Measurements from ENCODE around the gene CDA.

The CDA gene

DNA sequence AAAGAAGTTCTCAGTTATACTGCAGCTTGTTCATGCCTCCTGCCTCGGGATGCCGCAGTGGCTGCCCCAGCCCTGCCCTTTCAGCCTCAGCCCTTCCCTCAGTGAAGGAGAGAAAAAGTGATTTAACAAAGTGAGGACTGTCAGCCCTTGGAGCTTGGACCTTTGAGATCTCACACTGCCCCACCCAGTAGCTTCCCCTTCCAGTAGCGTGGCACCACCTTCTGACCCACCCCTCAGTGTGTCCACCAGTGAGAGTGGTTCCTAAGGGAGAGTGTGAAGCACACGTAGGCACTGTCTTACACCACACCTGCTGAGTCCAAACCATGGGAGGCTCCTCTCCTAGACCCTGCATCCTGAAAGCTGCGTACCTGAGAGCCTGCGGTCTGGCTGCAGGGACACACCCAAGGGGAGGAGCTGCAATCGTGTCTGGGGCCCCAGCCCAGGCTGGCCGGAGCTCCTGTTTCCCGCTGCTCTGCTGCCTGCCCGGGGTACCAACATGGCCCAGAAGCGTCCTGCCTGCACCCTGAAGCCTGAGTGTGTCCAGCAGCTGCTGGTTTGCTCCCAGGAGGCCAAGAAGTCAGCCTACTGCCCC lies at the start of gene CDA:
Gene CDA (plus strand): TSS at position 464 of the 592 bp plus-strand sequence. CDS start 33 bp downstream, at position 497.
- DNase-seq (ENCODE audit: low read depth in 2 of 2): no peak

DNA sequence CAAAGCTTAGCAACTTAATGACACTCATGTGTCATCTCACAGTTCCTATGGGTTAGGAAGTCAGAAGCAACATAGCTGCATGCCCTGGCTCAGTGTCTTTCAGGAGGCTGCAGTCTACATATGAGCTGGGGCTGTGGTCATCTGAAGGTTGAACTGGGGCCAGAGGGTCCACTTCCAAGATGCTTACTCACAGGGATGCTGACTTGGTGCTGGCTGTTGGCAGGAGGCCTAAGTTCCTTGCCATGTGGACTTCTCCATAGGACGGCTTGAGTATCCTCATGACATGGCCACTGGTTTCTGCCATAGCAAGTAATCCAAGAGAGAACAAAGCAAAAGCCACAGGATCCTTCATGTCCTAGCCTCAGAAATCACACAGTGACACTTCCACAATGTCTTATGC lies 48.6 kb upstream of the CDA start:
- DNase-seq (ENCODE audit: low read depth in 2 of 2): no peak

DNA sequence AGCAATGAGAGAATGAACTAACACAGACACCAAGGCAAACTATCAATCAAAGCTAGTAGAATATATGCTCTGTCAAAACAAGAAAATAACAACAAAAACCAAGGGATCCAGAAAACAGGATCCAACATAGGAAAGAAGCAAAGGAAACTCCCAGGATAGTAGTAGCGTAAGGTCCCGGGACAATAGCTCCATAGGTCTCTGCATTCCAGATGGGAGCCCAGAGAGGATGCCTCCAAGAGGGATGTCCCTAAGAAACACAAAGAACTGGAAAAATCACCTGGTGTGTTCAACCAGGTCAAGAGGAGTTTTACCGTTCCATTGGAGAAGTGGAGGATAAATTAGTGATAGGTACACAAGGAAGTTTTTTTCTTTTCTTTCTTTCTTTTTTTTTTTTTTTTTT lies 42.3 kb upstream of the CDA start:
- no peak for DNase-seq (ENCODE audit: low read depth in 2 of 2)

DNA sequence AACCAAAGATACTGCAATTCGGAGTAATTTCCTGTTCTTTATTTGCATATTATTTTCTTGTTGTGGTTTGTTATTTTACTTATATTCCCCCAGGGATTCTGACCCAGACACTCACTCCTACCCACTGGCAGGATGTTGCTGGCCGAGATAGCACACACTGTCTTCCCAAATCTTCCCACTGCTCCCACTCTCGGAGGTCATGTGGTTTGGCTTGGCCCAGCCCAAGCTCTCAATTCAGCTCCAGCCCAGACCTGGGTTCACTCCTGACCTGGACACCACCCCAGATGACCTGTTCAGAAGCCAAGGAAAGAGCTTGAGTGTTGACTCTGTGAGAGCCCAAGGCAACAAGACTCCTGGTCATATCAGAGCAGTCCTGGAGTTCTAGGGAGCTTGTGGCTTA lies 37.7 kb upstream of the CDA start:
- no peak for DNase-seq (ENCODE audit: low read depth in 2 of 2)

DNA sequence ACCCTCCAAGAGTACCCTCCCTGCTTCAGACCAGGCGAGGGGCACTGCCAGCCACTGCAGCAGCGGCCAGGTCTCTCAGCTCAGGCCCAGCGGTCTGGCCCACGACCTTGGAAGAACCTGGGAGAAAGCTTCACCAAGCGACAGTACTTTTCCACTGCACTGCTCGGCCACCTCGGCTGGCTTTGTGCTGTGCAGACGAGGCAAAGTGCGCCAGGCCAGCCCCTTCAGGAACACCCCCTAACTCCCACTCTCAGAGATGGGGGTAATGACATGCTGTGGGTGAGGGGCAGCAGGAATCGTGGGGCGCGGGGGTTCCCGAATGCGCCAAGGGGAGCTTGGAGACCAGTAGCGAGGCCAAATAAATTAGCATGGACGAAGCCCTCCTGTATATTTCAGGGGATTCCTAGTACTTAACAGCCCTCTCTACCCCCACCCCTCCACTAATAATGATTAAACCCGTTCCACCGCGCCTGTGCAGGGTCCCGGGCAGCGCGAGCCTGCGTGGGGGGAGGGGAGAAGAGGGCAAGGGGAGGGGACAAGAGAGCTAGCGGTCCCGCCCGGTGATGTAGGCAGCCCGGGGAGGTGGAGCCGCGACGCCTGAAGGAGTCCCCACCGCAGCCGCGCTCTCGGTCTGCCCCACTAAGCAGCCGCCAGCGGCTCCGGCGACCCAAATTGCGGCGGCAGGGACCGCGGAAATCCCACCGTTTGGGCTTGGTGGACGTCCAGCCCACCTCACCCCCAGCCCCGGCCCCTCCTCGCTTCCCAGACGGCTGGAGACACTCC lies 36.8 kb upstream of the CDA start, which contains the start of gene FAM43B:
Gene FAM43B (plus strand): TSS at position 629 of the 783 bp plus-strand sequence. CDS start 401 bp downstream, outside the sequence.
- DNase-seq (ENCODE audit: low read depth in 2 of 2): no peak

DNA sequence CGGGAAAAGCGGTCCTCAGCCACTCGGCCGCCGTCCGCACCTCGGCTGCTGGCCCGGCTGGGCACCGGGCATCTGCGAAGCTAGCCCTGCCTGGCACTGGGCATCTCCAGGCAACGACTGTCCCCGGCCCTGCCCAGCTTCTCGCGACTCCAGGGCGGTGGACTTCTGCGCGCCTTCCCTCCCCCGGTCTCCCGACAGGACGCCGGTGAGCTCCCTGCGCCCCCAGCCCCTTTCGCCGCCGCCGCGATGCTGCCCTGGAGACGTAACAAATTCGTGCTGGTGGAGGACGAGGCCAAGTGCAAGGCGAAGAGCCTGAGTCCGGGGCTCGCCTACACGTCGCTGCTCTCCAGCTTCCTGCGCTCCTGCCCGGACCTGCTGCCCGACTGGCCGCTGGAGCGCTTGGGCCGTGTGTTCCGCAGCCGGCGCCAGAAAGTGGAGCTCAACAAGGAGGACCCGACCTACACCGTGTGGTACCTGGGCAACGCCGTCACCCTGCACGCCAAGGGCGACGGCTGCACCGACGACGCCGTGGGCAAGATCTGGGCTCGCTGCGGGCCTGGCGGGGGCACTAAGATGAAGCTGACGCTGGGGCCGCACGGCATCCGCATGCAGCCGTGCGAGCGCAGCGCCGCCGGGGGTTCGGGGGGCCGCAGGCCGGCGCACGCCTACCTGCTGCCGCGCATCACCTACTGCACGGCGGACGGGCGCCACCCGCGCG lies 36.0 kb upstream of the CDA start:
- no peak for DNase-seq (ENCODE audit: low read depth in 2 of 2)

DNA sequence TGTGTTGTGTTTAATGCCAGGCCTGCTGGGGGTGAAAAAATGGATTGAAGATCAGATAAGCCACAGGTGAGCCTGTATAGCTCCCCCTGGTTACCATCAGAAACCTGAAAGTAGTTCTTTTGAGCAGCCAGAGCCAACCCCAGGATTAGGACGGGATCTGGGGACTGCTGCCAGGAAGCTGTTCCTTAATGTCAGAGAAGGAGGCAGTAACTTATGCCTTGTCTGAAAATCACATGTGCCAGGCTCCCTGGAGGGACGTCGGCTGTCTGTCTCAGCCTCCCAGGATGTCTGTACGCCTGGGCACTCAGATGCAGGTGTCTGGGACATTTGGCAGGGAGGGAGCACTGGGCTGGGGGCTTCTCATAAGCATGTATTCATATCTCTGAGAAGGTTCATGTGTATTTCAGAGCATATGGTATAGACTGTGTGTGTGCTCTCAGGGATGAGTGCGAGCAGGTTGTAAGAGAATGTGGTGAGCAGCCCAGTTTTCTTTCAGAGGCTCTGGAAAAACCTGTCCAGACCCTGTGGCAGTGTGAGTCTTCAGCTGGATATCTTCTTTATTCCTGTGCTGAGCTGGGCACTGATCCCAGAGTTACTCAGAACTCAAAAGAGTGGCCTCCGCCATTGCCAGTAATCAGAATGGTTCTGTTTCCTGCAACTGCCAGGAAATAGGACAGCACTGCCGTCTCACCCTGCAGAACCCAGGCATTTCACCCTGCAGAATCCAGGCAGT lies 33.7 kb upstream of the CDA start:
- DNase-seq (ENCODE audit: low read depth in 2 of 2): no peak

DNA sequence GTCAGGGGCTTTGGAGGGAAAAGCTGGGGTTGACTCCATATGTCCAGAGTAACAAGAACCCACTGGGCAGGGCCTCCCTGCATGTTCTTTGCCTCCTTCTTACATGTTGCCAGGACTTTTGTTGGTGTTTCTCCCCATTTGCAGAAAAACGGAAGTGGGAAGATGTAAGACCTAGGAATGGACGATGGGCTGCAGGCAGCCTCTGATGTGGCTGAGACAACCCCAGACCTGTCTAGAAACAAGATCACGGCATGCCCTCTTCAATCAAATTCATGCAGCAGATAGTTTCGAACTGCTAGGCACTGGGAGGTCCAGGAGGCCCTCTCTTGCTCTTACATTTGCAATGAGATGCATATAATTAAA lies 33.2 kb upstream of the CDA start:
- DNase-seq (ENCODE audit: low read depth in 2 of 2): no peak

- no peak for DNase-seq (ENCODE audit: low read depth in 2 of 2)
Observed at GRCh38 chr1:20558191-20558590, 30.7 kb upstream of the CDA start.

DNA sequence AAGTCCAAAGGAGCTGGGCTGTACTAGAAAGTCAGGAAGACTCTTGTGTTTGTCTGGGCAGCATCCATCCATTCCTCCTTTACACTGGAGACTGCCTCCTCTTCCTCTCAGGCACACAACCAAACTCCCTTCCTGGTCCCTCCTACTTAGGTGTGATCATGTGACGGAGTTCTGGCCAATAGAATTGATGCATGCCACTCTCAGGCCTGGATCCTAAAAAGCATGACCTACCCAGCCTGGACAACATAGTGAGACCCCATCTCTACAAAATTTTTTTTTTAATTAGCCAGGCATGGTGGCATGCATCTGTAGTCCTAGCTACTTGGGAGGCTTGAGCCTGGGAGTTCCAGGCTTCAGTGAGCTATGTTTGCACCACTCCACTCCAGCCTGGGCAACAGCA lies 27.9 kb upstream of the CDA start:
- no peak for DNase-seq (ENCODE audit: low read depth in 2 of 2)

DNA sequence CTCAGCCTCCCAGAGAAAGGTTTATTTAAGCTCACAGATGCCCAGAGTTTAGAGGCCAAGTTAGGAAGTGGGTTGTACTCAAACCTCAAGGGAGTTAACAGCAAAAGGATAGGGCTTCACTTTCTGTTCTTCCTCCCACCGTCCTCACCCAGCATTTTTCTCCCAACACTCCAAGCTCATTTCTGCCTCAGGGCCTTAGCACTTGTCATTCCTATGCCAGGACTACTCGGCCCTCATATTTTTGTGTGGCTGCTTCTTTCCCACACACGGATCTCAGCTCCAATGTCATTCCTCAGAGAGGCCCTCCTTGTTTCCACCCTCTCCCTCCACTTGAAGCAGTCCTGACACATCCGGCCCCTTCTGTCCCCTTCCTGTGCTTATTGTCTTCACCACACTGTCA lies 23.7 kb upstream of the CDA start:
- DNase-seq (ENCODE audit: low read depth in 2 of 2): no peak

DNA sequence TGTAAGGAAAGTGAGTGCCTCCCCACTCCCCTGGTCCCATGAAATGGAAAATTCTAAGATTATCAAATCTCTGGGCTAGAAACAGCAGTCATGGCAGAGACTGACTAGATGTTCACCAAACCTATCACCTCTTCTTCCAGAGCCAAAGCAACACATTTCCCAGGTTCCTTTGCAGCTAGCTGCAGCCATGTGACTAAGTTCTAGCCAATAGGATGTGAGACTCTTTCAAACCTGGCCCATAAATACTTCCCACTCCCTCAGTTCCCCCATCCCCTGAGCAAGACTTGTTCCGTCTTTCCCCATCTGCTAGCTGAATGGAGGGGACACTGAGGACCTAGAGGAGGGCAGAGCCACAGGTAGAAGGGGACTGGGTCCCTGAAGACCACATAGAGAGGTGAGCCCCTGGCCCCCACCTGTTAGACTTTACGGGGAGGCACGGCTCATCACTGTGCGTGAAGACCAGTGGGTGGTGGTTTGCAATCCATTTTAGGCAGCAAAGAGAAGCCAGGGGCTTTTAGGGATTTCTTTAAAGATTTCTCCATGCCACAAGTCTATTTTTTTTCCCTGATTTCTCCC lies 19.3 kb upstream of the CDA start:
- no peak for DNase-seq (ENCODE audit: low read depth in 2 of 2)

DNA sequence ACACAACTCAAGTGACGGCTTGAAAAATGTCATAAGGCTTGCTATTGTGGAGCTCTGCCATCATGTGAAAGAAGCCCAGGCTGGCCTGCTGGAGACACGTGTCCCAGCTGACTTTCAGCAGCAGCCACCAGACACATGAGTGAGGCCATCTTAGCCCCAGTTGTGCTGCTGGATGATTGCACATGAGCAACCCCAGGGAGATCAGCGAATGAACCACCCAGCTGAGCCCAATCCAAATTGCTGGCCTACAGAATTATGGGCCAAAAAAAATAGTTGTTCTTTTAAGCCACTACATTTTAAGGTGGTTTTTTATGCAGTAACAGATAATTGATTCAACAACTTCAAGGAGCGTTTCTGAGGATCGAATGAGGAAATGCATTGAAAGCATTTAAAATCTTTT lies 17.5 kb upstream of the CDA start:
- no peak for DNase-seq (ENCODE audit: low read depth in 2 of 2)

GRCh38 chr1:20573987-20574386 lies 14.9 kb upstream of the CDA start:
- no peak for DNase-seq (ENCODE audit: low read depth in 2 of 2)

DNA sequence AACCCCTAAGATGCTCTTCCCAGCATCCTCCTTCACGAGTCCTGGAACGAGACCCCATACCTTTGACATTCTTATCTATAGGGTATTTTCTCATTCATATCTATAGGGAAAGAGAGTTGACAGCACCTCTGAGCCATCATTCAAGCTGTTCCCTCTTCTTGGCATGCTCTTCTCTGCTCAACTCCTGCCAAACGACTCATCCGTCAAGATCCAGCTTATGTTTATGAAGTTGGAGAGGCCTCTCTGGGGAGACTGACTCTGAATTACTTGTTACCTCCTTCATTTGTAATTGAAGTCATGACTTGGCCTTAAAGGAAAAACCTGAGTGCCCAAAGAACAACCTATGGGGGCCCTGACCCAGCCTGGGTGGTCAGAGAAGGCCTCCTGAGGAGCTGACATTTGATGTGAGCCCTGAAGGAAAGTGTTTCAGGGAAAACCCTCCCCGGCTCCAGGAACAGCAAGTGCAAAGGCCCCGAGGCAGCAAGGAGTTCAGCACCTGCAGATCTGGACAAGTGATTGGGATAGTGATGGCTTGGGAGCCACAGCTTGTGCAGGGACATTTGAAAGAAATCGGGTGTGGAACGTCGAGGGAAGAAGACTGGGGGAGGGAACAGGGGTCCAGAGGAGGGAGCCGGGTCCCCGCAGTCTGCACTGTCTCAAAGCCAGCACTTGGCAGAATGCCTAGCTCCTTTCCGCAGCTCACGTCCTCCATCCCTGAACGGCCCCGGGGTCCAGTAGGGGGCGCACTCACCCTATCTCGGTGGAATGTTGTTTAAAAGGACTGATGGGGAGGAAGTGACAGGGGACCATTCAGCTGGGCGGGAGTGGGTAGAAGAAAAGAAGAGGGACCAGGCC lies 14.0 kb upstream of the CDA start:
- peak; percentile 22 to 29 for DNase-seq (ENCODE audit: low read depth in 2 of 2)

GRCh38 chr1:20575541-20576336 lies 13.2 kb upstream of the CDA start:
- no peak for DNase-seq (ENCODE audit: low read depth in 2 of 2)

GRCh38 chr1:20578062-20578461 lies 10.8 kb upstream of the CDA start:
- no peak for DNase-seq (ENCODE audit: low read depth in 2 of 2)

DNA sequence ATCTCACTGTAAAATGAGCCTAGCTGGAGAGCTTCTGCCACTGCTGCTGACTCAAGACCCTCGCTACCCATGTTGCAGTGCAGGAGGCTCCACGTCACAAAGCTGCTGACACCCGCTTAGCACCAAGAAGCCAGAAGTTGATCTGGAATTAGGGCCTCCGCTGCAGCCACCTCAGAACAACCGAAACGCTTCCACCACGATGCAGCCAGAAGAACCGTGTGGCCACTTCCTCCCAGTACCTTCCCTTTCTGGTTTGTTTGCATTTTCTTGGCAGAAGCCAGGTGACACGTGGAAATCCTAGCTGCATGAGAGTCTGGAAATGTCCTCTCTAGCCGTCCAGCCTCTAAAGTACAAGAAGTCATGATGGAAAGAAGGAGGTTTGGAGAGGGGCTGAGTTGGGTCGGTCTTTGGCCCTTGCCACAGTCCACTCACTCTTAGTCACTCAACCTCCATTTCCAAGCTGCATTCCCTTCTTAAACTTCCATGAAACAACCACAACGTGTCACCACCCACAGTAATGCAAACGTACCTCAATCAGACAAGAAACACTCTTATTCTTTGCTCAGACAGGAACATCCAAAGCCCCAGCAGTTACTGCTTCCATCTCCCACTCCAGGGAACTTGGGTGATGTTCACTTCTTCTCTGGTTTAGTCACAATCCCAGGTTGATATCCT lies 10.0 kb upstream of the CDA start:
- no peak for DNase-seq (ENCODE audit: low read depth in 2 of 2)

DNA sequence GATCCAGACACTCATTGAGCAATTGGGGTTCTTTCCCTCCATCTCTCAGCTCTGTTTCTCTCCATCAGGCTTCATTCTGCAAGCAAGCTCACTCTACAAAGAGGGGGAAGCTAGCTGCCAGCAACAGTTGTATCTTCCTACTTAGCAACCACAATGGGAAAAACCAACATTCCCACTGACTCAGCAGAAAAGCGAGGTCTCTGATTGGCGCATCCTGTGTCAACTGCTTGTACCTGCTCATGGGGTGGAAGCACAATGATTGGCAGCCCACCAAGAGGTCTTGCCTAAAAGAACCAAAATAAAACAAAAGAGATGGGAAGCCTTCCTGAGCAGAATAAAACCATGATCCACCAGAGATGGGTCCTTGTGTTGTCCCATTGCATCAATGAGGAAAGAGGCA lies 4.0 kb upstream of the CDA start:
- DNase-seq (ENCODE audit: low read depth in 2 of 2): no peak

All from fibroblast of skin of left biceps (primary cell).